ENCODE data around the gene WFS1.

DNA sequence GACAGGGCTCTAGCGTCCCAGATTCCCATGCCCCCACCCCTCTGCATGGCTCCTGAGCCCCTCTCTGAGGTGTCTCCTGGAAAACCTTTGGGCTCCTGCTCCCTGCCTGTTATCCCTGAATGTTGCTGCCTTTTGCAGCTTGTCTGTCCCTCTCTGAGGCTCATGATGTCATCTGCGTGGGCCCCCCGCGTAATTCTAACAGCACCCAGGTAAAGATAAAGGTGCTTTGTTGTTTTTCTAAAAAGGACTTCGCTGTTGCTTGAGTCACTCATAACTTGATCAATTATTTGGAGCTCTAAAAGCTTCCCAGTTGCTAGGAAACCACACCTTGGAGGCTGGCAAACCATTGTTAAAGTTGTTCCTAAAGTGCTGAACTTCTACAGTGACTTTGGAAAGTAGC, 36.6 kb downstream of the WFS1 start:
- no peak for TF ChIP-seq ETV6 (CRISPR knock-in tag; conservative IDR thresholded peaks at IDR 0.05)
- TF ChIP-seq MATR3 (CRISPR knock-in tag; IDR thresholded peaks at IDR 0.05): no peak
